IPS-NIHi11 (cell line): ENCODE results near the gene OR6V1.
A peak's percentile ranks its signal among the peaks of the same experiment; 100 is the strongest.

Experiments
- DNase-seq: peaks from one replicate; pipeline ENCODE4 v3.0.0; 2012; ENCODE audit warnings: mixed read lengths, low spot score

Gene OR6V1

GRCh38 chr7:143052041-143052440, at the start of gene OR6V1:
OR6V1 (plus strand) TSS chr7:143052341; CDS start chr7:143052341, 0 bp downstream.
- DNase-seq, result no peak

DNA sequence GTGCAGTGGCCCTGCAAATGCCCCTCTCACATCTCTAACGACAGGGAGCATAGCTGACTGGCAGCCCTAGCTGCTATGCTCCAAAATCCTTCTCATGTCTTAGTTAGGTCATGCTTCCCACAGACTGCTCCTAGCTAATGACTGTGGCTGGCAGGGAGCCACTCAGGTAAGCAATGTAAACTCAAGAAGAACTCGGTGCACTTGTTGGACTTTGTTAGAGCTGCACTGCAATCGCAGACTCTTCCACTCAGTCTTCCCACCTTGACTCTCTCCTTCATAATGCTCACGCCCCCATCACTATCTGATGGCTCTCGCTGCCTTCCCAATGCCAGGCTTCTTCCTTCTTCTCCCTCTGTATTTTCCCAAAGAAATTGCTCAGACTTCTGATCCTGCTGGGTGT, 49.2 kb upstream of the OR6V1 start:
- DNase-seq, result no peak

DNA sequence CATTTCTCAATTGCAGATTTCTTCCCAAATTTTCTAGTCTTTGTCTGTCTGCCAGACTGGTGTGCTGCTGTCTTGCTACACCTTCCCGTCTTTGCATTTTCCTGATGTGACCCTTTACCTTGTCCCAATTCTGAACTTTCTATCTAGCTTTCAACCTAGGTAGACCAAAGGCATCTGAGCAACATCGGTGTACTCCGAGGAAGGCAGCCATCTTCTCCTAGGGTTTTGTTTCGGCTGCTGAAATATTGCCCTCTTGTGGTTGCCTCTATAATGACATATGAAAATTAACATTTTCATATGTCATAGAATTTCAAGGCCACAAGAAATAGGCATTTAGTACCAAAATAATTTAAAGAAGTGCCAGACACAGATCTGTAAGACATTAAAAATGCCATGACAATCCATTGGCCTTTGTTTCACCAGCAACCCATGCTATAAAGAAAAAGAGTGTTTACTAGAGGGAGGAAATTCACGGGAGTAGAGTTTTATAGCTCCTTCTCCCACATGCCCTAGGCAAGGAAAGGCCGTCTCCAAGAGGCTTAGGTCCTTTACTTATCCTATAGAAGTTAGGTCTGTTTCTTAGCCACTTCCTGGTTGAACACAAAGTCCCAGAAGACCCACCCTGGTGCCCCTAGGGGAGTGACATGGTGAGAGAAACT, 48.6 kb upstream of the OR6V1 start:
- peak; percentile 73 for DNase-seq

GRCh38 chr7:143005632-143006260, 46.4 kb upstream of the OR6V1 start:
- no peak for DNase-seq

GRCh38 chr7:143008007-143008901, 43.9 kb upstream of the OR6V1 start:
- DNase-seq, result peak; percentile 87

GRCh38 chr7:143012001-143012400, 40.1 kb upstream of the OR6V1 start:
- DNase-seq, result no peak

- no peak for DNase-seq
These were observed 39.7 kb upstream of the OR6V1 start for GRCh38 chr7:143012409-143012808.

DNA sequence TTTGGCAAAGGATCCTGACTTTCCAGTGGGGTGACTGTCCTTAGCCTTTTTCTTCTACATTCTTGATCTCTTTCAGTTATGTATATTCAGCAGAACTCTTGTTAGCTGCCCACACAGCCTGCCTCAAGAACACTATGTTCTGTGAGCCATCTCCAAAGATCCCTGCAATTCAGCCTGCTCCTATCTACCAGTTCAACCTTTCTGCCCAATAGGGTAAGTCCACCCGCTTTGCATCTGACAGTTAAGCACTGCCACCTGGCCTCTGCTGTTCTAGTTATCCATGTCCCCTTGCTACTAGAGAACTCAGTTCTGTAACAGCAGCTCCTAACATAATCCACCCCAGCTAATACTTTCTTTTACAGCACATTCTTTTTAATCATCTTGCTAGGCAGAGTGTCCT, 38.7 kb upstream of the OR6V1 start:
- no peak for DNase-seq

DNA sequence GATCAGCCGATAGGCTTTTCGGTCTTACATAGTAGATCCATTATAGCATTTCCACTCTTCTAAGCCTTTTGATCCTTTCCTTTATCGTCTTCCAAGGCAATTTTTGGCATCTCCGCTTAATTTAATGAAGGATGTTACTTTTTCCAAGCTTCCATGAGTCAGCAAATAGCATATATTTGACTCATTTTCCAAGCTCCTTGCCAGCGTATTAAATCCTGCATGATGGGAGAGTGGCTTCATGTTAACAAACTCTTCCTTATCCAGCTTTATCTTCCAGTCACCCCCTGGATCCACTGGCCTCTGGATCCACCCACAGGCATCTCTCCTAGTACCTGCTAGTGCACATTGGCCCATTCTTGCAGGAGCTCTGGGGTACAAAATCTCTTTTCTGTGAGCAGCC, 38.2 kb upstream of the OR6V1 start:
- no peak for DNase-seq

DNA sequence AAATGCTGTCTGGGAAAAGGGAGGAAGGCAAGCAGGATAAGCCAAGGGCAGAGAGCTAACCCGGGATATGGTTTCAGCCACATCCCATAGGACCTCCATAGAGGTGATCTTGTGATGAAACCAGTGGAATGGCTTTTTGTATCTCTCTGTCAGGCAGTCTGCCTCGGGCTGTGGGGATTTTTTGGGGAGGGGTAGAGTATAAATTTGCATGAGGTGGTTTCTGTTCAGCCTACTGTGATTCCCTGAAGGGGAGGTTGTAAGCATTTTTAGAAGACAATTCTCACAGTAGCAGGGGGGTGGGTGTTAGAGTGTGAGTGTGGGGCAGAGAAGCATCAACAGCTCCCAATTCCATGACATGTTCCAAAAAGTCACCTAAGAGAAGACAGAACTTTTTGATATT, 37.1 kb upstream of the OR6V1 start:
- DNase-seq, result no peak

DNA sequence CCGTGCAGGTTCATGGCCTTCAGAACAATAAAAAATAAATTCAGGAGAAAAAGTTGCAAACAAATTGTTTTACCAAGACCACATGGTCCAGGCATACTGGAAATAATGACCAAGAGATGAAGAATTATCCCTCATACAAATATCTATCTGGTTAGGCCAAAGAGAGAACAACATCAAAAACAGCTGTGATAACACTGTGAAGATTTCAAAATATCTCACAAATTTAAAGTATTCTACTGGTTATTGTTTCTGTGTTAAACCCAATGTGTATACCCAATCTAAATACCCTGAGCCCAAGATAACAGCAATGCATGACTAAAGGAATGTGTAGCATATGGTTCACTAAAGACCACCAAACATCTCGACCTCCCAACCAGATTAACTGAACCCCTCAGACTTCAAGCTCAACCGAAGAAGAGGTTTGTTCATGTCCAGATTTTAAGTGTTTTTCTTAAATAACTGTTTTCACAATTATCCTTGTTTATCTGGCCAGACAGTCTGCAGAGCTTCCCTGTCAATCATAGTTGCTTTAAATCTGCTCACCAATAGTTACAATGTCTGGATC, 36.1 kb upstream of the OR6V1 start:
- no peak for DNase-seq

- DNase-seq, result no peak
These were observed 35.1 kb upstream of the OR6V1 start for GRCh38 chr7:143016996-143017395.

GRCh38 chr7:143018931-143019330, 33.2 kb upstream of the OR6V1 start:
- DNase-seq, result no peak

GRCh38 chr7:143023047-143023446, 29.1 kb upstream of the OR6V1 start:
- DNase-seq, result no peak

DNA sequence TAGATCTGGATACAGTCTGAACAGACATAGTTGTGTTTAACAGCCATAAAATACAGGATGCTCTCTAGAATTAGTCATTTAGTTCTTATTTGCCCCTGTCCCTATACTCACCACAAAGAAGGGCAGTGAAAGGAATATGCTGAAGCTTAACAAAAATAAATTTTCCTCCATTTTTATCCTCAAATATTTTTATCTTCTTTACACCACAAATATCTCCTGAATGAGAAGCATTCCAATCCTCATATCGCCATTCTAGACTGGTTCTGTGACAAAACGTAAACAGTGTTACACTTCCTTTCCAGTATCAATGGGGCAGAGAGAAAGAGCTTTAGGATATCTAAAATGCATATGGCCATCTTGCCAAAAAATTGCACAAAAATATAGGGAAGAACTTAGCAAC, 26.8 kb upstream of the OR6V1 start:
- DNase-seq, result no peak

- no peak for DNase-seq
These were observed 25.1 kb upstream of the OR6V1 start, which contains the start of gene OR9A2 for GRCh38 chr7:143027032-143027431. OR9A2 (minus strand) TSS chr7:143027132; CDS start chr7:143027132, 0 bp downstream.

DNA sequence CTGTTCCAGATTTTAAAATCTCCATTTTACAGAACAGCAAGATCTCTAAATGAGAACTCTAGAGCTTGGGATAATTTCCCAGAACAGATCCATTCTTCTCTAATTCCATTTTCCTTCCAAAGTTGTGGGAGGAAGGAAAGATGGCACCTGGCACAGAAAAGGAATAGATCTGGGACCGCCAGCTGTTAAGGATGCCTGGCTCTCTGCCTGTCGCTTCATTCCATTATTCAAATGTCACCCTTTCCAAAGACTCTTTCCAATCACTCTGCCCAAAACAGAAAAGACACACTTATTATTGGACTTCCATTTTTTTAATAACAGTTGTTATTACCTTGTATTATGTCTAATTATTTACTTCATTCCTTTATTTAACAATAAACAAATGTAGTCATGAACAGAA, 24.5 kb upstream of the OR6V1 start:
- no peak for DNase-seq

GRCh38 chr7:143038635-143039034, 13.5 kb upstream of the OR6V1 start:
- DNase-seq, result no peak

GRCh38 chr7:143040209-143040715, 11.9 kb upstream of the OR6V1 start:
- DNase-seq, result no peak

DNA sequence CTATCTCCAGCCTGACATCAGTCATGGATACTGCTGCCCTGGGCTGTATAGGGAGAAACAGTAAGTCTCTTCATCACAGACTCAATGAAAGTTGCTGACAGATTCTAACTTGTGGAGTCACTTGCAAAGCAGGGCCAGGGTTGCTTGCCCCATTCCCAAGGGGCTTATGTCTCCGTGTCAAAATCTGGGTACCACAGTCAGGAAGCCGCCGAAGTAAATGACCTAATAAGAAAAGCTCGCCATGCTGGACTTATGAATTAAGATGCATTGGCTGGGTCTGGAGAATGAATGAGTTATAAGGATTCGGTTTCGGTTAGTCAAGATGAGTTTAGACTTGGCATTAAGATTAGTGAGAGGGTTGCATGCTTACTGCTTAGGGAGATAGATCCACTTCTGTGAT, 10.8 kb upstream of the OR6V1 start:
- no peak for DNase-seq

DNA sequence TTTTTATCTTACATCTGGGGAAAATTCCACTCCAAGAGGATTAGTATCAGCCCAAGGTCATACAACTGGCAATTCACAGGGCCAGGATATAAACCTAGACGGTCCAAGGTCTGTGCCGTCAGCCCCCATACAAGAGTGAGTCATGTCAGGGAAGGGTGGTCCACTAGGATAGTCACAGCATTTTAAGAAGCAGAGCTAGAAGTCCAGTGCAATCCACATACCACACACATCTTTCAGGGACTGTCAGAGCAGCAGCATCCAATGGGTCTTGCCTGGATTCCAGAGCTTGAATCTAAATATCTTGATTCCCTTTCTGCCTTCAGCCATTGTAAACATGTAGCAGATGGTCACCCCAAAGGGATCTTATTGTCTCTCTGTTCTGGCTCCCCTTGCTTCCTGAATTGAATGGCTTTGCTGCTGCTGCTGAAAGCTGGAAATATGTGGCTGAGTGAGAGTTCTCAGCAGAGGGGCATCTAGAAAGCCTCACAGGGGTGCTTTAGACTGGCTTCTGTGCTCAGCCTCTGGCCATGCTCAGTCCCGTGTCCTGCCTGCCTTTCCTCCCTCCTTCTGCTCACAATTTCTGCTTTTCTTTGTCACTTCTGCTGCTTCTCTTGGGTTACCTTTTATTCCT, 9.9 kb upstream of the OR6V1 start:
- DNase-seq, result no peak

DNA sequence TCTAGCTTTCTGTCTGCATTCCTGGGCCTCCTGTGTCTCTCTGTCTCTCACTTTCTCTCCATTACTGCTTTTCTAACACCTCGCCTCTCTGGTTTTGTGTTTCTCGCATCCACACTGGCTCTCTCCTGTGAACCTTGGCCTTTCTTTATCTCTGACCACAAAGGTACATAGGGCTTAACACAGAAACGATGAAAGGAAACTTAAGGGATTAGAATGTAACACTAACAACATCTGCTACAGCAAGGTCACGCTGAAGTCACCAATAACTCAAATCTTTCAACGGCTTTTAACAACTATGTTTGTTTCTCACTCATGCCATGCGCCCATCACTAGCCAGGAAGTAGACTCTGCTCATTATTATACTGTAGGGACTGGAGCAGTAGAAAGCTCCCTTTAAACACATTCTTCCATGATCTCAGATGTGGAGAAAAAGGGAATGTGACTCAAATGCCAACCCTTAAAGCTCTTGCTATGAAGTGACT, 9.3 kb upstream of the OR6V1 start:
- no peak for DNase-seq
